GM23248 (cell line): ENCODE data around the gene PHPT1. TPM values are rescaled to one million over a fixed set of nuclear protein-coding genes. Genes with fewer than 3 reads are reported as not detected.

Experiments
- DNase-seq: peaks from one replicate; pipeline ENCODE4 v3.0.0-alpha.2; 2015
- H2AFZ ChIP-seq: fragments of 200-600 bp; sonication (generic); 2 replicates; pipeline ENCODE4 v1.6.1; 2016; ENCODE audit warnings: antibody characterized with exemption
- H3F3A ChIP-seq: fragments of 200-600 bp; sonication (generic); 2 replicates; pipeline ENCODE4 v1.6.1; 2016; ENCODE audit warnings: mild to moderate bottlenecking, antibody characterized with exemption, mixed run types; ENCODE audit not compliant: insufficient read depth
- H3K27ac ChIP-seq: fragments of 200-600 bp; sonication (generic); 2 replicates; pipeline ENCODE4 v1.5.1; 2016; ENCODE audit warnings: mild to moderate bottlenecking
- H3K27me3 ChIP-seq: fragments of 200-600 bp; sonication (generic); replicated peaks from 2 replicates; pipeline ENCODE4 v1.6.1; 2016; ENCODE audit warnings: mild to moderate bottlenecking; ENCODE audit not compliant: insufficient read depth
- H3K36me3 ChIP-seq: fragments of 200-600 bp; sonication (generic); 2 replicates; pipeline ENCODE4 v1.6.1; 2016; ENCODE audit warnings: low read depth, mild to moderate bottlenecking
- H3K4me1 ChIP-seq: fragments of 200-600 bp; sonication (generic); 2 replicates; pipeline ENCODE4 v1.6.1; 2016; ENCODE audit warnings: mild to moderate bottlenecking; ENCODE audit not compliant: insufficient read depth
- H3K4me2 ChIP-seq: fragments of 200-600 bp; sonication (generic); one replicate; pipeline ENCODE4 v1.6.1; 2016; ENCODE audit warnings: mild to moderate bottlenecking; ENCODE audit not compliant: unreplicated experiment
- H3K4me3 ChIP-seq: fragments of 200-600 bp; sonication (generic); 2 replicates; pipeline ENCODE4 v1.5.1; 2016; ENCODE audit warnings: mild to moderate bottlenecking
- H3K79me2 ChIP-seq: fragments of 200-600 bp; sonication (generic); 2 replicates; pipeline ENCODE4 v1.6.1; 2016; ENCODE audit warnings: mild to moderate bottlenecking; ENCODE audit not compliant: insufficient read depth
- H3K9ac ChIP-seq: fragments of 200-600 bp; sonication (generic); 2 replicates; pipeline ENCODE4 v1.6.1; 2016; ENCODE audit warnings: mild to moderate bottlenecking
- H3K9me2 ChIP-seq: fragments of 200-600 bp; sonication (generic); 2 replicates; pipeline ENCODE4 v1.6.1; 2016; ENCODE audit warnings: mixed run types, mild to moderate bottlenecking, moderate library complexity; ENCODE audit not compliant: insufficient read depth
- H3K9me3 ChIP-seq: fragments of 200-600 bp; sonication (generic); one replicate; pipeline ENCODE4 v1.6.1; 2017; ENCODE audit warnings: low read depth
- H4K20me1 ChIP-seq: fragments of 200-600 bp; sonication (generic); 2 replicates; pipeline ENCODE4 v1.6.0; 2016; ENCODE audit not compliant: insufficient read depth
- EZH2 ChIP-seq: fragments of 200-600 bp; sonication (generic); IDR thresholded peaks from 2 replicates; pipeline ENCODE4 v1.6.1; 2018; ENCODE audit warnings: antibody characterized with exemption, mild to moderate bottlenecking; ENCODE audit not compliant: insufficient read depth, poor library complexity, severe bottlenecking
- EZH2phosphoT487 ChIP-seq: fragments of 200-600 bp; sonication (generic); IDR thresholded peaks from 2 replicates; pipeline ENCODE4 v1.6.1; 2018; ENCODE audit warnings: antibody characterized with exemption, moderate library complexity, mild to moderate bottlenecking, low read depth; ENCODE audit not compliant: insufficient read depth
- WGBS, 2 experiments: methylation state at CpG; one replicate each; pipeline ENCODE4 v1.1.6; 2015 to 2017; ENCODE audit warnings: low lambda C conversion rate in 2 of 2, low coverage in 1 of 2; ENCODE audit errors: missing lambda C conversion rate in 2 of 2; 5-methylcytosine and 5-hydroxymethylcytosine counted together
- in situ Hi-C: fragments of 300-500 bp; cut with MboI; formaldehyde crosslinking; loops from 2 replicates; pipeline ENCODE4 v1.15.0; 2020
- polyA plus RNA-seq: library from polyadenylated mRNA; unstranded; fragments of >200 nt; fragmentation: Nextera tagmentation; extraction: Ambion mirVana; gene quantifications from 2 replicates; pipeline ENCODE4 v1.2.1, GENCODE V29; 2016
- total RNA-seq: library from RNA; depleted of rRNA; stranded (reverse); fragments of >200 nt; shearing (Covaris generic); gene quantifications from 2 replicates; pipeline ENCODE4 v1.2.3, GENCODE V29; 2014

PHPT1 gene
- total and polyA plus RNA-seq, 2 experiments from 2014 or later: 84.6 to 302 TPM

- H3K27ac ChIP-seq: no peak overlapping the region
- TF ChIP-seq EZH2phosphoT487 (no peak), EZH2 (no peak)
- no peak overlapping the region for H3K9ac ChIP-seq
- 90 to 93% methylated on average over 13 of the region's 13 CpGs for WGBS, 2 experiments
- no peak overlapping the region for H2AFZ ChIP-seq
- H3K9me3 ChIP-seq: no peaks in the 10 kb centered on the region
- H3K4me3 ChIP-seq: no peak overlapping the region
- H3F3A ChIP-seq: no peaks in the 10 kb centered on the region
- no peak for DNase-seq
- in situ Hi-C loops: no loop called here
- H3K36me3 ChIP-seq: no peaks in the 10 kb centered on the region
- H3K79me2 ChIP-seq: peaks cover 90% of the 10 kb centered on the region
- no peaks in the 10 kb centered on the region for H4K20me1 ChIP-seq
- no peaks in the 10 kb centered on the region for H3K27me3 ChIP-seq
- no peak overlapping the region for H3K4me2 ChIP-seq
- H3K4me1 ChIP-seq: no peaks in the 10 kb centered on the region
- H3K9me2 ChIP-seq: no peaks in the 10 kb centered on the region
These were observed 41.5 kb downstream of the PHPT1 start for GRCh38 chr9:136890661-136891060.

- DNase-seq: no peak
- no peaks in the 10 kb centered on the region for H4K20me1 ChIP-seq
- no peaks in the 10 kb centered on the region for H3K27me3 ChIP-seq
- peaks cover 6% of the 10 kb centered on the region for H3F3A ChIP-seq
- no peak overlapping the region for H3K27ac ChIP-seq
- no peaks in the 10 kb centered on the region for H3K9me2 ChIP-seq
- no peak for TF ChIP-seq EZH2
- no peak for TF ChIP-seq EZH2phosphoT487
- WGBS, 2 experiments: 87 to 92% methylated on average over 11 of the region's 11 CpGs
- peaks cover 3% of the 10 kb centered on the region; the same call in 1 of the 2 replicates for H3K36me3 ChIP-seq
- H3K4me1 ChIP-seq: peaks cover 2% of the 10 kb centered on the region; the same call in 1 of the 2 replicates
- H3K4me3 ChIP-seq: no peak overlapping the region
- in situ Hi-C loops: no loop called here
- no peak overlapping the region for H3K4me2 ChIP-seq
- no peak overlapping the region for H2AFZ ChIP-seq
- H3K79me2 ChIP-seq: peaks cover 64% of the 10 kb centered on the region
- H3K9me3 ChIP-seq: no peaks in the 10 kb centered on the region
- no peak overlapping the region for H3K9ac ChIP-seq
These were observed 46.8 kb downstream of the PHPT1 start for GRCh38 chr9:136896027-136896426.

GRCh38 chr9:136898483-136899100 is 49.4 kb downstream of the PHPT1 start:
- Histone ChIP-seq H3F3A (peaks cover 11% of the 10 kb centered on the region), H3K27me3 (no peaks in the 10 kb centered on the region), H3K27ac (no peak overlapping the region), H3K79me2 (peaks cover 45% of the 10 kb centered on the region), H3K4me1 (peaks cover 19% of the 10 kb centered on the region), H3K36me3 (peaks cover 3% of the 10 kb centered on the region; the same call in 1 of the 2 replicates), H3K4me2 (no peak overlapping the region), H3K9me3 (no peaks in the 10 kb centered on the region), H3K9ac (no peak overlapping the region), H3K4me3 (no peak overlapping the region), H2AFZ (no peak overlapping the region), H3K9me2 (no peaks in the 10 kb centered on the region), H4K20me1 (no peaks in the 10 kb centered on the region)
- TF ChIP-seq EZH2 (no peak), EZH2phosphoT487 (no peak)
- in situ Hi-C loops: no loop called here
- WGBS, 2 experiments: 93 to 99% methylated on average over 19 to 21 of the region's 21 CpGs
- DNase-seq: no peak

GRCh38 chr9:136899196-136899595 is 50.0 kb downstream of the PHPT1 start:
- no peak overlapping the region for H3K9ac ChIP-seq
- in situ Hi-C loops: no loop called here
- no peaks in the 10 kb centered on the region for H4K20me1 ChIP-seq
- H3K36me3 ChIP-seq: peaks cover 3% of the 10 kb centered on the region; the same call in 1 of the 2 replicates
- WGBS, 2 experiments: 88% methylated on average over 9 of the region's 9 CpGs
- H3K27me3 ChIP-seq: no peaks in the 10 kb centered on the region
- TF ChIP-seq EZH2: no peak
- no peak for TF ChIP-seq EZH2phosphoT487
- H3K9me2 ChIP-seq: no peaks in the 10 kb centered on the region
- peaks cover 19% of the 10 kb centered on the region for H3K4me1 ChIP-seq
- H3K4me3 ChIP-seq: no peak overlapping the region
- H3K4me2 ChIP-seq: no peak overlapping the region
- peaks cover 11% of the 10 kb centered on the region for H3F3A ChIP-seq
- peaks cover 45% of the 10 kb centered on the region for H3K79me2 ChIP-seq
- no peak overlapping the region for H2AFZ ChIP-seq
- H3K9me3 ChIP-seq: no peaks in the 10 kb centered on the region
- H3K27ac ChIP-seq: no peak overlapping the region
- no peak for DNase-seq
